Head of caudate nucleus (tissue), 42 donors: ENCODE results near the gene CASZ1.
A peak's percentile ranks its signal among the peaks of the same experiment; 100 is the strongest.

Experiments used
- DNase-seq, 42 donors: peaks; one replicate each; pipeline versions ENCODE4 v3.0.0 to v3.0.0-alpha.2; 2020 to 2021; ENCODE audit warnings: mixed read lengths in 7 of 42
- intact Hi-C: fragments of 100-400 bp; cut with DNase I; formaldehyde crosslinking; loops from one replicate; pipeline ENCODE4 v1.15.0; 2022

Gene CASZ1, protein sequence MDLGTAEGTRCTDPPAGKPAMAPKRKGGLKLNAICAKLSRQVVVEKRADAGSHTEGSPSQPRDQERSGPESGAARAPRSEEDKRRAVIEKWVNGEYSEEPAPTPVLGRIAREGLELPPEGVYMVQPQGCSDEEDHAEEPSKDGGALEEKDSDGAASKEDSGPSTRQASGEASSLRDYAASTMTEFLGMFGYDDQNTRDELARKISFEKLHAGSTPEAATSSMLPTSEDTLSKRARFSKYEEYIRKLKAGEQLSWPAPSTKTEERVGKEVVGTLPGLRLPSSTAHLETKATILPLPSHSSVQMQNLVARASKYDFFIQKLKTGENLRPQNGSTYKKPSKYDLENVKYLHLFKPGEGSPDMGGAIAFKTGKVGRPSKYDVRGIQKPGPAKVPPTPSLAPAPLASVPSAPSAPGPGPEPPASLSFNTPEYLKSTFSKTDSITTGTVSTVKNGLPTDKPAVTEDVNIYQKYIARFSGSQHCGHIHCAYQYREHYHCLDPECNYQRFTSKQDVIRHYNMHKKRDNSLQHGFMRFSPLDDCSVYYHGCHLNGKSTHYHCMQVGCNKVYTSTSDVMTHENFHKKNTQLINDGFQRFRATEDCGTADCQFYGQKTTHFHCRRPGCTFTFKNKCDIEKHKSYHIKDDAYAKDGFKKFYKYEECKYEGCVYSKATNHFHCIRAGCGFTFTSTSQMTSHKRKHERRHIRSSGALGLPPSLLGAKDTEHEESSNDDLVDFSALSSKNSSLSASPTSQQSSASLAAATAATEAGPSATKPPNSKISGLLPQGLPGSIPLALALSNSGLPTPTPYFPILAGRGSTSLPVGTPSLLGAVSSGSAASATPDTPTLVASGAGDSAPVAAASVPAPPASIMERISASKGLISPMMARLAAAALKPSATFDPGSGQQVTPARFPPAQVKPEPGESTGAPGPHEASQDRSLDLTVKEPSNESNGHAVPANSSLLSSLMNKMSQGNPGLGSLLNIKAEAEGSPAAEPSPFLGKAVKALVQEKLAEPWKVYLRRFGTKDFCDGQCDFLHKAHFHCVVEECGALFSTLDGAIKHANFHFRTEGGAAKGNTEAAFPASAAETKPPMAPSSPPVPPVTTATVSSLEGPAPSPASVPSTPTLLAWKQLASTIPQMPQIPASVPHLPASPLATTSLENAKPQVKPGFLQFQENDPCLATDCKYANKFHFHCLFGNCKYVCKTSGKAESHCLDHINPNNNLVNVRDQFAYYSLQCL (N-terminal part only)

DNA sequence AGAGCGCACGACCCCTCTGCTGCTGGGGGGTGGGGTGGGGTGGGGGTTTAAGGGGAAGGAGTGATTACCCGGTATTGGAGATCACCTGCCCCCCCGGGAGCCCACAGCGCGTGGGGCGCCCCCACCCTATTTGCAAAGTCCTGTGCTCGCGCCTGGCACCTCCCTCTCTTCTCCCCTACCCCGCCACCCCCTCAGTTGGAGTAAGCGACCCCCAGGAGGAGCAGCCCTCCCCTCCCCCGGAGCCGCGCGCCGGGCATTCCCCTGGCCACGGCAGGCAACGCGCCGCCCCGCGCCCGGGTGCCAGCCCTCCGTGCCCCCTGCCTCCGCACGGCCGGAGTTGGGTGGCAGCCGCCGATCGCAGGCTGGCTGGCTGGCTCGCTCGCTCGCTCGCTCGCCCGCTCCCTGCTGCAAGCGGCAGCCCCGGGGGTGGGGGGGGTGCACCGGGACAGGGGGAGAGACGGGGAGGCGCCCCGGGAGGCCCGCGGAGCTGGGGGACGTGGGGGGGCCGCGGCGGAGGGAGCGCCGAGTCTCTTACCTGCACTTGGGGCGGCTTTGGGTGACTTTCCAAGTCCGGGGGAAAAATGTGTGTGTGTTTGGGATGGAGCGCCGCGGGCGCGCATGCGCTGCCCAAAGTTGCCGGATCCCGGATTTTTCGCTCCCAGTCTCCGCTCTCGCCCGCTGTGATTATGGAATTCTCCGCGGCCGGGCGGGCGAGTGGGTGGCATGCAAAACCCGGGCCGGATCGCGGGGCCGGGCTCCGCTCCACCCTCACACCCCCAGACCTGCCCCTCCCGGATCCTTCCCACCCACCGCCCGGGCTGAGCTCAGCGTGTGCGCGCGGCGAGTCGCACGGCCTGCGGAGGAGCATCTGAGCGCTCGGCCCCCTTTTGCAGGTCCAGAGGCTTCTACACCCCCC lies at the start of gene CASZ1:
Gene CASZ1, minus strand, starts transcription at position 618 of the 916 bp plus-strand sequence. CDS start 102,757 bp downstream, outside the sequence.
- peak; percentile 52 to 93 (median 84) for DNase-seq
- intact Hi-C loops, result no loop called here

DNA sequence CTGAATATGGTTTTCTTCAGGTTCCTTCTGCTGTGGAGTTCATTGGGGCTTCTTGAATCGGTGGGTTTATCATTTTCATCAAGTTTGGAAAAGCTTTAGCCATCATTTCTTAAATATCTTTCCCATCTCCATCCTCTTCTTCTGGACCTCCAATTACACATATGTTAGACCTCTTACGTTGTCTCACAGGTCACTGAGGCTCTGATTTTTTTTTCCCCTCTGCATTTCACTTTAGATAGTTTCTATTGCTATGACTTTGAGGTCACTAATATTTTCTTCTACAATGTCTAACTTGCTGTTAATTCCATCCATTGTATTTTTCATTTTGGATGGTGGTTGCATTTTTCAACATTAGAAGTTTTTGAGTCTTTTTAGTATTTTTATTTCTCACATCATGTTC lies 47.3 kb upstream of the CASZ1 start:
- intact Hi-C loops, result no loop called here
- DNase-seq, result no peak

DNA sequence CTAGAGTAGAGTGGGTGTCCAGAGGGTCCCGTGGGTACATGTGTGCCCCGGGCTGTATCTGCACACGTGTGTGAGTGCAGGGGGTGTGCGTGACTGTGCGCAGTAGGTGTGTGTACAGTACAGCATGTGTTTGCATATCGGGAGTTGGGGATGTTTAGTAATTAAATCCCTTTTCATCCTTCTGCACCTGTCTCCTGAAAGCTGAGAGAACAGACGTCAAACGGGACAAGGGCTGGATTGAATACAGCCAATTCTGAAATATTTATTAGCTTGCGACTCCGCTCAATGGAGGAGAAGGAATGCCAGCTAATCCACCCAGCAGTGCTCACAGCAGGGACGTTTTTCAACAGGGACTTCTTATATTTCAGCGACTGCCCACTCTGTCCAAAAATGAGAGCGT lies 44.7 kb upstream of the CASZ1 start:
- intact Hi-C loops, result no loop called here

DNA sequence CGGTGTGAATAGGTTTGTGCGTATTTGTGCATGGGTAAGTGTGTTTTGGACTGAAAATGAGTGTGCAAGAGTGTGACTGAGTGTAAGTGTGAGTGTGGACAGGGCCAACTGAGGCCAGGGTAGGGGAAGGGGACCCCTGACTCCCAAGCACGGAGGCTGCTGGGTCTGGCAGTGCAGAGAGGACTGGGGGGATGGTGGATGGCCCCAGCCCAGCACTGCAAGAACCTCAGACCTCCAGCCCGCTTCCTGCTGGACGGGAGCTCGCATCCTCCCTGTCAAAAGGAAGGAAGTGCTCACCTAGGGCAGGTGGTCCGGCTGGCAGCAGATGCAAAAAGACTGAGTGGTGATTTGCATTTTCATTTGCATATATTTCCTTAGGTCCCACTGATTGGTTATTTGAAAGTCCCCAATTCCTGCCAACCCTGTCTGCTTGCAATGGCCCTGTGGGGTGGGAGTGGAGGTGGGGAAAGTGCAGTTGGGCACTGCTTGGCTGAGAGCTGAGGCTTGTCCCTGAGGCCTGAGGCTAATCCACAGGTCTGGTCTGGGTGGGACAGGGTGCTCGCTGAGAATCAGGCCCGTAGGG lies 42.8 kb upstream of the CASZ1 start:
- intact Hi-C loops, result no loop called here
- DNase-seq, result no peak

More for the DNA sequence above, 44.7 kb upstream of the CASZ1 start:
- no peak for DNase-seq

DNA sequence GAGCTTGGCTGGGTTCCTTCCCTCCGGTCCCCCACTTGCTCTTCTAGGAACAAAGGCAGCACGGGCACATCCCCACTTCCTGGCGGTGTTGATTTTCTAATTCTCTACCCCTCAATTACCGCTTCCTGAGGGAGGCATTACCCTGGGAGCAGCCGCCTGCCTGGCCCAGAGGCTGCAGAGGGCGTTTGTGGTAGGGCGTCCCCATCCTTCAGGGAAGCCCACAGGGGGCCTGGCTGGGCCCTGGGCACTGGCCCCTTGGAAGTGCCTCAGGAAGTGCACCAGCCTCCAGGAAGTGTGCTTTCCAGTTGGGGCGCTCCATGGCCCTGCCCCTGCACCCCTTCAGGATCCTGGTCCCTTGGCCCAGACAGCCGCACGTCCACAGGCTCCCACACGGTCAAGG lies 42.1 kb upstream of the CASZ1 start:
- intact Hi-C loops, result no loop called here
- no peak for DNase-seq

DNA sequence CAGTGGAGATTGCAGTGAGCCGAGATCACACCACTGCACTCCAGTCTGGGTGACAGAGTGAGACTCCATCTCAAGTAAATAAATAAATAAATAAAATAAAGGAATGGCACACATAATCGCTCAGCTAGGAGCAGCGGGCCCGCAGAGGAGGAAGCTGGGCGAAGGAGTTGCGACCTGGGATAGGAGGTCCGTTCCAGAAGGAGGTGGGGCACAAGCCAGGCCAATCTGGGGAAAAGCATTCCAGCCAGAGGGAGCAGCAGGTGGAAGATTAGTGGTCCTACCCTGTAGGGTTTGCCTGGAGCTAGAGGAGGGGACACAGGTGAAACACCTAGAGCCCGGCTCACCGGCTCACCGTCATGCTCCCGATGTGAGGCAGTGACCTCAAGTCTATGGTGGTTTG lies 40.3 kb upstream of the CASZ1 start:
- no peak for DNase-seq
- intact Hi-C loops, result no loop called here

DNA sequence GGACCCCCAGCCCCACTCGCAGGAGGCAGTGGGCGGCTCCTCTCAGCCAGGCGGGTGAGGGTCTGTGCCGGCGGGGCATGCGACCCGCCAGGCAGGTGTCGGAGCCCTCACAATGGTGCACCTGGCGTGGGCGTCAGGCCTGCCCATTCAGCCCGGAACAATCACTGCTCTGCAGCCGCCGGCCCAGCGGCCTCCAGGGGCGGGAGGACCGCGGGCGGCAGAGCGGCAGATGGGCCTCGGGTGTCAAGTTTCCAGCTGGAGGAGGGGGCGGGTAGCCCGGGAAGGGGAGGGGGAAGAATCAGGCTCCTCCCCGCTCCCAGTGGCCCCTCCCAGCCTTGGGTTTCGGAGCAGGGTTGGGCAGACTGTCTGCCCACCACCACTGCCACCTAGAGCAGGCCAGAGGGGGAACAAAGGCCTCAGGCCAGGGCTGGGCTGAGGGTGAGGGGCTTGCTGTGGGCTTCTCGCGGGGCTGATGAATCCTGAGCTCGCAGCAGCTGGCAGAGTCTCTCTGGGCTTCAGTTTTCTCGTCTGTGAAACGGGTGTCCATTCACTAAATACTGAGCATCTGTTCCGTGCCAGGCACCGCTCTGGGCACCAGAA lies 39.5 kb upstream of the CASZ1 start:
- peak in 1 of 42 donors; percentile 4 for DNase-seq
- intact Hi-C loops, result no loop called here

DNA sequence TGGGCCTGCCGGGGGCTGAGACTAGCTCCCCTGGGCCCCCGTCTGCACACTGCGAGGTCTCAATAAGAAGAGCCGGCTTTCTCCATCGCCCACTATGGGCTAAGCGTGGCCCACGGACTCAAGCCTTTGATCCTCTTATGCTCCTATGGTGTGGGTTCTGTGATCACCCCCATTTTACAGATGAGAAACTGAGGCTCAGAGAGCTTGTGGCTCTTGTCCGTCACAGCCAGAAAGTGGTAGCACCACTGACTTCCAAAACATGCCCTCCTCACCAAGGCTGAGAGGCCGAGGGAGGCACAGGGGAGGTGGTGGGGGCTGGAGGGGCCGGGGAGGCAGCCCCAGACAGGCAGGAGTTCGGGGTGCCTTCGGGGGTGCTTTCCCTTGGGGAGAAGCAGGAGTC lies 39.0 kb upstream of the CASZ1 start:
- intact Hi-C loops, result no loop called here
- no peak for DNase-seq

DNA sequence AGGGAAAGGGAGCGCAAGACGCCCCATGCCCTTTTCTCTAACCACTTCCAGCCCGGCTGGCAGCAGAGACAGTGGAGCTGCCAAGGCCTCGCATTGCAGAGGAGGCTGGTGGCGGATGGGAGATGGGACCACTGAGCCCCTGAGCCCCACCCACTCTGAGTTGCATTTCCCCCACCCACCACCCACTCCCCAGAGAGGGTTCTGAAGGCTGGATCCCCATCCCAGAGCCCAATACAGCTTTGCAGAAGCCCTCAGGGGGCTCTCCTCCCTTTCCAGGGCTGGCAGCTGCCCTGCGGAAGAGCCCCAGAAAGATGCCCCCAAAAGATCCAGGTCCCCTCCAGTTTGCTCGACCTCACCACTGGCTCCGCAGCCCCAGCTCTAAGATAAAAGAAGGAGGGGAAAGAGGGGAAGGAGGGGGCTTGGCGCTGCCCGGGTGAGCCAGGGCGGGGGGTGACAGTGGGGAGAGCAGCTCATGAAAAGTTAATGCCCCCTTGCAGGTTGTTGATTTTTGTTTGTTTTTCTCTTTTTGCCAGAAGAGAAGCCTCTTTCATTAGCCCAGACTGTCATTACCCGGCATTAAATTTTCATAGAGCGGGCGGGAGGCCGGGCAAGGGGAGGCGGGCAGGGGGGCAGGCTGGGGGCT lies 38.4 kb upstream of the CASZ1 start:
- DNase-seq, result no peak
- intact Hi-C loops, result no loop called here

DNA sequence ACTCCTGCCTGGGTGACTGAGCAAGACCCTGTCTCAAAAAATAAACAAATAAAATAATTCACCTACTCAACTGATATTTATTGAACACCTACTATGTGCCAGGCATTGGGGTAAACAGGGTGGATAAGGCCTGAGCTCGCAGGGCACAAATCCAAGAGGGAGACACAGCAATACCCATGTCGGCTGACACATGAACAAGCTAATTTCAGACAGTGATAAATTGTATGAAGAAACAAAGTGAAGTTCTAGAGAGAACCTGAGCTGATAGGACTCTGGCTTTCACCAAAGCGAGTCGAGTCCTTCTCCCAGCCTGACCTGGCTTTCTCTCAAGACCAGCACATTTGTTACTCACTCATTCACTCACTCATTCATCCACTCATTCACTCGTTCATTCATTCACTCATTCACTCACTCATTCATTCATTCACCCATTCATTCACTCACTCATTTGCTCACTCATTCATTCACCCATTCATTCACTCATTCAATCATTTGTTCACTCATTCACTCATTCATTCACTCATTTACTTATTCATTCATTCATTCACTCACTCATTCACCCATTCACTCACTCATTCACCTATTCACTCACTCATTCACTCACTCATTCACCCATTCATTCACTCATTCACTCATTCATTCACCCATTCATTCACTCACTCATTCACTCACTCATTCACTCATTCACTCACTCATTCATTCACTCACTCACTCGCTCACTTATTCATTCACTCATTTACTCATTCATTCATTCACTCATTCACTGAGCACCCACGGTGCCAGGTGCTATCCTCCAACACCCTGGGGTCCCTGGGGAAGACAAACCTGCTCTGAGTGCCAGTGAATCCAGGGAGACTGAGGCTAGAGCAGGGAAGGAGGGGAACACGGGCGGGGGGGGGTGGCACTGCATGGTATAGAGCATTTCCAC lies 37.4 kb upstream of the CASZ1 start:
- intact Hi-C loops, result no loop called here
- no peak for DNase-seq

DNA sequence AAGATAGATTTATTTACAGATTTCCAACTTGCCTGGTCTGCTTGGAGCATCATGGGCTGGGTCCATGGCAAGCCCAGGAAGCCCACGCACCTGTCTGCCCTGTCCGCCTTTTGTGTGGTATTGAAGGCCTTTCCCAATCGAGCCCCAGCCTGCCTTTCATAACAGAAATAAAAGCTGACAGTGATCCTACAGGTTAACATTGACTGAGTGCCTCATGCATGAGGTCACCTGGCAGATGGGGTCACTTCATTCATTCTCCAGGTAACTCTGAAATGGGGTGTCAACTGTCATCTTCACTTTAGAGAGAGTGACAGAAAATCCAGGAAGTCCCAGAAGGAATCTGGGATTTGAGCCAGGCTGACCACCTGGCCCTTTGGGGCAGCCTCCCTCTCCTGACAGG lies 36.3 kb upstream of the CASZ1 start:
- no peak for DNase-seq
- intact Hi-C loops, result no loop called here

DNA sequence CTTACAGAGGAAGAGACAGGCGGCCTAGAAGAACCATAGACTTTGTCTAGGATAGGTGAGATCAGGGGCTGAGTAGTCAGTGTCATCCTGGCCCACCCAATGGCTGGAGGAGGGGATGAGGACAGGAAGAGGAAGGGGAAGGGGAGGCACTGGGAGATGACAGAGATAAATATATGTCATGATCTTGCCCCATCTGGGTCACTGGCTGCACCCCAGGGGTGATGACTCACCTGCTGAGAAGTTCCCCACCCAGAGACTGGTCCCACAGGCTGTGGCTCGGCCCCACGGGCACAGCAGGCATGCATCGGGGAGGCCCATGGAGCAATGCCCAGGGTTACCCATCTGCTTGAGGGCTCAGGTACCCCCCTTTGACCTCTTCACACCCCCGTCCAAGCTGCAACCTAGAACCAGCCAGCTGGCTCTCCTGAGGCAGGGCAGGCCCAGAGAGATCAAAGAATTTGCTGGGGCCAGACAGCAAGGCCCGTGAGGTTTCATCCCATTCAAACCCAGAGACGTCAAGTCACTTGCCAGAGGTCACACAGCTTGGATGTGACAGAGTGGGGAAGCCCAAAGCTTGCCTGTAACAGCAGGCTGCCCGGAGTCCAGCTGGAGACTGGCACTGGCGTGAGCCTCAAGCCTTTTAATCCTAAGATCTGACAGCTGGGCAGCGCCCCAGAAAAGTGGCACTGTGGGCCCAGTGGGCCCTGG lies 34.7 kb upstream of the CASZ1 start:
- intact Hi-C loops, result no loop called here

DNA sequence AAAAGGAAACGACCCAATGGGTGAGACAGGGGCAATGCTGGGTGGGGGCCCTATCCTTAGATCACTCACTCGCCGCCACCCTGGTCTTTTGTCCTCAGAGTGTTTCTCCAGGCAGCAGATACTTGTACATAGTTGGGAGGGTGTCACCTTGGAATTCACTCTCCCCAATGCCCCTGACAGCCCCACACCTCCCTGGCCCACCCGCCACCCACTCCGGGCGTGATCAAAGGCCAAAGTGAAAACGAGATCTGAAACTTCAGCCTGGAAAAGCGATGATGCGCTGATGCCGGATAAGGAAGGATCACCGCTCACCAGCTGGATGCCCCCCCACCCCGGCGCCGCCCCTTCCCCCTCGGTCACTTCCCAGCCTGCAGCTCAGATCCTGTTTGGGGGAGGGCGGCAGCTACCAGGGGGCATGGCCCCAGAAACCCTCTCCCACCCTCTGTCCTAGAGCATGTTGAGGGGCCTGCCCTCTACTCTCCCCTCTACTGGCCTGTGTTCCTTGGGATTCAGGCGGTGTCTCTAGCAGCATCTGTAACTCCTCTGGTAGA lies 33.6 kb upstream of the CASZ1 start:
- no peak for DNase-seq
- intact Hi-C loops, result no loop called here

More for the DNA sequence above, 34.7 kb upstream of the CASZ1 start:
- DNase-seq, result no peak

DNA sequence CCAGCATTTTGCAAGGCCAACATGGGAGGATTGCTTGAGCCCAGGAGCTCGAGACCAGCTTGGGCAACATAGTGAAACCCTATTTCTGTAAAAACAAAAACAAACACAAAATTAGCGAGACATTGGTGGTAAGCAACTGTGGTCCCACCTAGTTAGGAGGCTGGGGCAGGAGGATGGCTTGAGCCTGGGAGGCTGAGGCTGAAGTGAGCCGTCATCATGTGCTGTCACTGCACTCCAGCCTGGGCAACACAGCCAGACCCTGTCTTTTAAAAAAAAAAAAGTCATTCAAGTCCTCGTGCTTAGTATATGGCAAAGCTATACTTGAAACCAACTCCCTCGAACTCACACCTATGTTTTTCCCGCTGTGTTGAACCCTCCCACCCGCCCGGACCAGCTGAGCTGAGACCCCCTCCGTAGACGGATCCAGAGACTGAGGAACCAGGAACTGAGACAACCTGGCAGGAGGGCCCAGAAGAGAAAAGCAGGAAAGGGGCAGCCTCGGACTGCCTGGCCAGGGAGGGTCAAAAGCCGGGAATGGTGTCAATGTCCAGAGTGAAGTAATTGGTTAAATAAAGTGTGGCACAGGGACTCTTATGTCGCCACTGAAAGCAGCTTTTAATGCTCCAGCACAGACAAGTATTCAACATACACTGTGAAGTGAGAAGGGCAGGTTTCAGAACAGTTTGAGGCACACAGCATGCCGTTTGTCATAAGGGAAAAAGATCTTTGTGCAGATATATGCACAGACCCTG lies 32.8 kb upstream of the CASZ1 start:
- intact Hi-C loops, result no loop called here
- no peak for DNase-seq
